Ascending aorta (tissue), 2 donors: ENCODE measurements around the gene KIAA0753. TPM values are rescaled to one million over a fixed set of nuclear protein-coding genes. Genes with fewer than 3 reads are reported as not detected.

Experiments used
- DNase-seq, 2 donors: peaks; one replicate each; pipeline ENCODE4 v3.0.0-alpha.2; 2019; ENCODE audit warnings: low spot score in 2 of 2
- H3K27ac ChIP-seq, 2 donors: fragments of 200-600 bp; sonication (generic); one replicate each; pipeline ENCODE4 v1.5.1; 2016 to 2017; ENCODE audit warnings: mild to moderate bottlenecking in 1 of 2
- H3K27me3 ChIP-seq: fragments of 200-600 bp; sonication (generic); one replicate; pipeline ENCODE4 v1.5.1; 2017
- H3K36me3 ChIP-seq, 2 donors: fragments of 200-600 bp; sonication (generic); one replicate each; pipeline ENCODE4 v1.5.1; 2016
- H3K4me1 ChIP-seq, 2 donors: fragments of 200-600 bp; sonication (generic); one replicate each; pipeline ENCODE4 v1.5.1; 2016 to 2017; ENCODE audit warnings: mild to moderate bottlenecking in 1 of 2
- H3K4me3 ChIP-seq, 2 donors: fragments of 200-600 bp; sonication (generic); one replicate each; pipeline ENCODE4 v1.5.1; 2016 to 2017; ENCODE audit warnings: mild to moderate bottlenecking in 1 of 2
- H3K9me3 ChIP-seq, 2 donors: fragments of 200-600 bp; sonication (generic); one replicate each; pipeline ENCODE4 v1.5.1; 2016
- intact Hi-C: fragments of 100-400 bp; cut with DNase I; formaldehyde crosslinking; loops from one replicate; pipeline ENCODE4 v1.15.1; 2023
- total RNA-seq: library from RNA; depleted of rRNA; stranded (reverse); fragments of >200 nt; gene quantifications from one replicate; pipeline ENCODE4 v1.1.0, GENCODE V29; 2016
- TF ChIP-seq, protein P1 (sequence below), 3 experiments: fragments of 200-600 bp in 2 of 3; fragments of 450-650 bp in 1 of 3; sonication (generic) in 2 of 3; IDR thresholded peaks; one replicate each; pipeline ENCODE4 v1.5.1; 2016 to 2019; ENCODE audit warnings: antibody characterized with exemption in 3 of 3, mild to moderate bottlenecking in 1 of 3, moderate library complexity in 1 of 3

KIAA0753 gene
- total RNA-seq, 1 donor from 2014 or later = 2.9 TPM

DNA sequence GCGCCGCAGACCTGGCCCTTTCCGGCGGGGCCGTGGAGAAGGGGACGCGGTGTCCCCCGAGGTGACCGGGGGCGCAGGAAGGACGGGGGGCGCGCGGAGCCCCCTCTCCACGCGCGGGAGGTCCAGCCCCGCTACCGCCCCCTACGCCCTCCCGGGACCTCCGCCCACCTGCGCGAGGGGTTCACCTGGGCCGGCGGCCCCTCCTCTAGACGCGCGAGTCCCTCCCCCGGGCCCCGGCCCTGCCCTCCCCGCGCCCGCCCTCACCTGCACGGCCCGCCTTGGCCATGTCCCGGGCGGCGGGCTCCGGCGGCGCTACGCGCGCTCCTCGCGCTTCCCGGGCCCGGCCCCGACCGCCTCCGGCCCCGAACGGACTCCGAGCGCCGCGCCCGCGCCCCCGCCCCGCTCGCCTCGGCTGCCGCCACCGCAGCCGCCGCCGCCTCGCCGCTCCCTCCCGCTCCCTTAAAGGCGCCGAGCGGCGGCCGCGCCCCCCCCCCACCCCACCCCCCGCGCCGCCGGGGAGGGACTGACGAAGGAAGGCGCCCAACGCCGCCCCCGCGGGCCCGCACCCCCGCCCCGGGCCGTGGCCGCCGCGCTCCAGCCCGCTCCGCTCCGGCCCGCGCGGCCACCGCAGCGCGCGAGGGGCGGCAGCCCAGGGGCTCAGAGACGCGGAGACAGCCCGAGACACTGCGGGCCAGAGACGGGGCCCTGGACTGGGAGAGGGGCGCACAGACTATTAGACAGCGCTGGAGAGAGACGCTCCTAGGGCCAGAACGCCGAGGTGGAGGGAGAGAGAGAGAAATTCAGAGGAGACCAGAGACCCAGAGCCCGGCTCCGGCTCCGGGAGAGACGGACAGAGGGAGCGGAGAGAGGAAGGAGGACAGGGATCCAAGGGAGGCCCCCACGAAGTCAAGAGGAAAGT lies 84.1 kb downstream of the KIAA0753 start, which contains the start of gene PITPNM3:
Gene PITPNM3, minus strand, starts transcription at position 435 of the 919 bp plus-strand sequence. Its CDS starts 149 bp downstream, at position 286.
- TF ChIP-seq, protein P1, sequence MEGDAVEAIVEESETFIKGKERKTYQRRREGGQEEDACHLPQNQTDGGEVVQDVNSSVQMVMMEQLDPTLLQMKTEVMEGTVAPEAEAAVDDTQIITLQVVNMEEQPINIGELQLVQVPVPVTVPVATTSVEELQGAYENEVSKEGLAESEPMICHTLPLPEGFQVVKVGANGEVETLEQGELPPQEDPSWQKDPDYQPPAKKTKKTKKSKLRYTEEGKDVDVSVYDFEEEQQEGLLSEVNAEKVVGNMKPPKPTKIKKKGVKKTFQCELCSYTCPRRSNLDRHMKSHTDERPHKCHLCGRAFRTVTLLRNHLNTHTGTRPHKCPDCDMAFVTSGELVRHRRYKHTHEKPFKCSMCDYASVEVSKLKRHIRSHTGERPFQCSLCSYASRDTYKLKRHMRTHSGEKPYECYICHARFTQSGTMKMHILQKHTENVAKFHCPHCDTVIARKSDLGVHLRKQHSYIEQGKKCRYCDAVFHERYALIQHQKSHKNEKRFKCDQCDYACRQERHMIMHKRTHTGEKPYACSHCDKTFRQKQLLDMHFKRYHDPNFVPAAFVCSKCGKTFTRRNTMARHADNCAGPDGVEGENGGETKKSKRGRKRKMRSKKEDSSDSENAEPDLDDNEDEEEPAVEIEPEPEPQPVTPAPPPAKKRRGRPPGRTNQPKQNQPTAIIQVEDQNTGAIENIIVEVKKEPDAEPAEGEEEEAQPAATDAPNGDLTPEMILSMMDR (IDR thresholded peaks at IDR 0.05) = no peak
- Histone ChIP-seq H3K27ac (no peak within 1 kb of the TSS), H3K36me3 (no peaks in the 10 kb centered on the region), H3K9me3 (no peaks in the 10 kb centered on the region), H3K4me3 (peak within 1 kb of the TSS; percentile 63 to 83), H3K27me3 (no peaks in the 10 kb centered on the region), H3K4me1 (peaks cover 0 to 13% of the 10 kb centered on the region in 2 donors)
- intact Hi-C loops = no loop called here
- DNase-seq = no peak

- TF ChIP-seq, protein P1 (IDR thresholded peaks at IDR 0.05) = no peak
- intact Hi-C loops = no loop called here
- peak overlapping the region; percentile 63 to 83 for H3K4me3 ChIP-seq
- no peak overlapping the region for H3K27ac ChIP-seq
- H3K4me1 ChIP-seq = peaks cover 0 to 13% of the 10 kb centered on the region in 2 donors
- no peaks in the 10 kb centered on the region for H3K9me3 ChIP-seq
- H3K27me3 ChIP-seq = no peaks in the 10 kb centered on the region
- no peaks in the 10 kb centered on the region for H3K36me3 ChIP-seq
- DNase-seq = no peak
These were observed 85.0 kb downstream of the KIAA0753 start for GRCh38 chr17:6555331-6556120.

DNA sequence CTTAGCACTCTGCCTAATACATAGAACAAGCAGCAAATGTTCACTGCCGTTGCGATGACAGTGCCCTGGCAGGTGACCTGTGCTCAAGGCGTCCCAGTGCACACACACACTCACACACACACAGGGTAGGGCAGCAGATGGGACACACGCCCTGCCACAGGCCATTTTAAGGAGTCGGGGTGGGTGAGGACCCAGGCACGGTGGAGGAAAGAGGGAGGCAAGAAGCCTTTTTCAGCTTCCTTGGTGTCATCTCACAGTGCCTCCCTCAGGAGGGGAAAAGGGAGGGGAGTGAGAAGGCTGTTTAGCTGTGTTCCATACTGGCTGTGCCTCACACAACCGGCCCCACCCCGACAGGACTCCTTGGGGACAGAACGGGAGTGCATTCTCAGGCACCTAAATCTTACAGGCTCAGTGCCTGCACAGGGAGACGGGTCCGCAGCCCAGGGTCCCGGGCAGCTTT lies 85.6 kb downstream of the KIAA0753 start:
- intact Hi-C loops = no loop called here
- H3K4me1 ChIP-seq = peaks cover 0 to 13% of the 10 kb centered on the region in 2 donors
- TF ChIP-seq, protein P1 (IDR thresholded peaks at IDR 0.05) = no peak
- no peaks in the 10 kb centered on the region for H3K9me3 ChIP-seq
- H3K36me3 ChIP-seq = no peaks in the 10 kb centered on the region
- no peak overlapping the region for H3K27ac ChIP-seq
- no peak for DNase-seq
- H3K4me3 ChIP-seq = peak overlapping the region; percentile 63 to 83
- H3K27me3 ChIP-seq = no peaks in the 10 kb centered on the region

DNA sequence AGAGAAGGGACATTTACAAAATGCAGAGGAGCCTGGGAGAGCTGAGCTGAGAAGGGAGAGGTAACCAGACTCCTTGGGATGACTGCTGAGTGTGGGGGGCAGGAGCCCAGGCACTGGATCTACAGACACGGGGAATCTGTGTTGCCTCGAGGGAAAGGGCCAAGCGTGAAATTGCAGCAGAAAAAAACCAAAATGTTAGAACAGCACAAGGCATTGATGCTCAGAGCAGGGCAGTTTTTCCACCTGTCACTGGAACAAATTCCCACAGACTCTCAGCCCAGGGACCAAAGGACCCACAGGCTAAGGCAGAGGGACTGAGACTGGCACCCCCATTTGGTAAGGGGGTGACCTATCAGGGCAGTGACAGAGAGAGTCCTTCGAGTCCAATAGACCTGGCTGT lies 86.2 kb downstream of the KIAA0753 start:
- Histone ChIP-seq H3K27ac (no peak overlapping the region), H3K27me3 (no peaks in the 10 kb centered on the region), H3K9me3 (no peaks in the 10 kb centered on the region), H3K4me3 (peak overlapping the region in 1 of 2 donors; percentile 83), H3K36me3 (no peaks in the 10 kb centered on the region), H3K4me1 (peaks cover 0 to 13% of the 10 kb centered on the region in 2 donors)
- TF ChIP-seq, protein P1 (IDR thresholded peaks at IDR 0.05) = no peak
- intact Hi-C loops = no loop called here
- DNase-seq = no peak

DNA sequence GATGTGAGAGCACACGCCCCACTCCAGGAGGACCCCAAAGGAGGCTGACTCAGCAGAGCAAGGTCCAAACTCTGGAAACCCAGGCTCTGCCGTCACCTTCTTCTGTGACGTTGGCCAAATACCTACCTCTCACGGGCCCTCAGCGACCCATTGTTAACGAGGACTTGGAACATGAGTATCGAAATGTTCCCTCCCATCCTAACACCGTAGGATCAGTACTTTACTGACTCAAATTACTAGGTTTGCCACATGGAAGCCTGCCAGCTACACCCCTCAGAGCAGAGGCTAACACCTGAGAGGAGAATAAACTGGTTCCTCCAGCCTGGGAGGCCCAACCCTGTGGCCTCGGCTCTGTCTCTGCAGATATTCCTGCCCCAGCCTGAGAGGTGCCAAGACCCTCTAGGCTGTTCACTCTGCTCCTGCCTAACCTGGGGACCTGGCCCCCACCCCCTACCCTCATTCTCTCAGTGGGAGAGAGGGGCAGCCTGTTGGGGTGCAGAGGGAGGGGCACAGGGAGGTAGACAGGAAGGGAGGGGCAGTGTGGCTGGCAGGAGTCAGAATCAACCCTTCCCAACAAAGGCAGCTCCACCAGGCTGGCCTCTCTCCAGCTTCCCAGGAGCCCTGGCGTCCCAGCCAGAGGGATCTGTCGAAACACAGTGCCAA lies 88.5 kb downstream of the KIAA0753 start:
- intact Hi-C loops = no loop called here
- no peaks in the 10 kb centered on the region for H3K36me3 ChIP-seq
- H3K27me3 ChIP-seq = no peaks in the 10 kb centered on the region

More for the DNA sequence above, 88.5 kb downstream of the KIAA0753 start:
- no peak for DNase-seq
- Histone ChIP-seq H3K27ac (no peak overlapping the region), H3K4me3 (no peak overlapping the region), H3K4me1 (peaks cover 0 to 13% of the 10 kb centered on the region in 2 donors), H3K9me3 (no peaks in the 10 kb centered on the region)
- TF ChIP-seq, protein P1 (IDR thresholded peaks at IDR 0.05) = no peak
